ENCODE results near the gene ZMYND11.

- TF ChIP-seq CTCF (optimal IDR thresholded peaks at IDR 0.05 in 1 of 3, IDR thresholded peaks at IDR 0.05 in 1 of 3, conservative IDR thresholded peaks at IDR 0.05 in 1 of 3; ENCODE audit: extremely low read depth in 1 of 3, insufficient read depth in 2 of 3, low read length in 3 of 3) (no peak), EZH2 (IDR thresholded peaks at IDR 0.05; ENCODE audit: low read length) (no peak)
Observed at GRCh38 chr10:95356-96115, 39.7 kb upstream of the ZMYND11 start.

Data from keratinocyte (primary cell).